Keratinocyte (primary cell): Measurements from ENCODE around the gene SLC49A4. TPM values are rescaled to one million over a fixed set of nuclear protein-coding genes. Genes with fewer than 3 reads are reported as not detected.

ENCODE experiments used
- DNase-seq: peaks from one replicate; pipeline ENCODE4 v3.0.0-alpha.2; 2011; ENCODE audit warnings: low read depth, missing footprints, low spot score
- FAIRE-seq: peaks from 2 replicates; lab custom pipeline; 2011; peaks lifted over from hg19 to GRCh38; lab: Jason Lieb, UNC
- H2AFZ ChIP-seq: 2 replicates; pipeline ENCODE4 v1.6.0; 2012; ENCODE audit warnings: low read length, control low read depth, inconsistent platforms; ENCODE audit not compliant: control insufficient read depth
- H3K27ac ChIP-seq: 2 replicates; pipeline ENCODE4 v1.5.1; 2011; ENCODE audit warnings: low read length; ENCODE audit not compliant: control insufficient read depth, insufficient read depth
- H3K27me3 ChIP-seq: 3 replicates; pipeline ENCODE4 v1.6.0; 2011; ENCODE audit warnings: low read length; ENCODE audit not compliant: control insufficient read depth, insufficient read depth; ENCODE audit errors: extremely low read depth
- H3K36me3 ChIP-seq, 2 experiments: 2 replicates in 1 of 2; 3 replicates in 1 of 2; pipeline ENCODE4 v1.5.1; 2011; ENCODE audit warnings: low read length in 2 of 2, mild to moderate bottlenecking in 1 of 2; ENCODE audit not compliant: control insufficient read depth in 2 of 2, insufficient read depth in 2 of 2; ENCODE audit errors: extremely low read depth in 1 of 2
- H3K4me1 ChIP-seq: 3 replicates; pipeline ENCODE4 v1.5.1; 2011; ENCODE audit warnings: low read length; ENCODE audit not compliant: control insufficient read depth, insufficient read depth; ENCODE audit errors: extremely low read depth
- H3K4me2 ChIP-seq: 3 replicates; pipeline ENCODE4 v1.6.0; 2011; ENCODE audit warnings: low read depth, low read length; ENCODE audit not compliant: control insufficient read depth, insufficient read depth; ENCODE audit errors: extremely low read depth
- H3K4me3 ChIP-seq, 3 experiments: fragments of 200-600 bp in 1 of 3; sonication (generic) in 1 of 3; 2 replicates in 2 of 3; 3 replicates in 1 of 3; pipeline ENCODE4 v1.5.1; 2011 to 2016; ENCODE audit warnings: low read length in 3 of 3, mild to moderate bottlenecking in 3 of 3, control low read depth in 2 of 3, inconsistent platforms in 1 of 3, low read depth in 1 of 3, mixed read lengths in 1 of 3, mixed run types in 1 of 3, moderate library complexity in 1 of 3; ENCODE audit not compliant: control insufficient read depth in 2 of 3, insufficient read depth in 2 of 3; ENCODE audit errors: extremely low read depth in 1 of 3
- H3K79me2 ChIP-seq: 2 replicates; pipeline ENCODE4 v1.6.0; 2012; ENCODE audit warnings: low read length; ENCODE audit not compliant: control insufficient read depth, insufficient read depth
- H3K9ac ChIP-seq: 3 replicates; pipeline ENCODE4 v1.6.0; 2011; ENCODE audit warnings: low read length; ENCODE audit not compliant: control insufficient read depth, insufficient read depth; ENCODE audit errors: extremely low read depth
- H3K9me1 ChIP-seq: 3 replicates; pipeline ENCODE4 v1.6.0; 2011; ENCODE audit warnings: low read length; ENCODE audit not compliant: control insufficient read depth, insufficient read depth; ENCODE audit errors: extremely low read depth
- H3K9me3 ChIP-seq: 2 replicates; pipeline ENCODE4 v1.5.1; 2012; ENCODE audit warnings: low read depth, low read length; ENCODE audit not compliant: control insufficient read depth
- H4K20me1 ChIP-seq: 3 replicates; pipeline ENCODE4 v1.6.0; 2011; ENCODE audit warnings: low read length; ENCODE audit not compliant: control insufficient read depth, insufficient read depth; ENCODE audit errors: extremely low read depth
- CTCF ChIP-seq, 3 experiments: IDR thresholded peaks in 1 of 3; conservative IDR thresholded peaks in 1 of 3; optimal IDR thresholded peaks in 1 of 3; 2 replicates in 2 of 3; 3 replicates in 1 of 3; pipeline versions ENCODE3 to v1.5.1; 2011; ENCODE audit warnings: low read length in 3 of 3, mild to moderate bottlenecking in 3 of 3, moderate library complexity in 2 of 3, control low read depth in 1 of 3, inconsistent platforms in 1 of 3; ENCODE audit not compliant: insufficient read depth in 2 of 3; ENCODE audit errors: extremely low read depth in 1 of 3
- EZH2 ChIP-seq: IDR thresholded peaks from one replicate; pipeline ENCODE4 v1.6.1; 2012; ENCODE audit warnings: inconsistent platforms, mild to moderate bottlenecking, low read length, moderate library complexity
- dilution Hi-C: fragments of 300-500 bp; cut with MboI; formaldehyde crosslinking; loops from one replicate; pipeline ENCODE4 v1.7.0; 2020; ENCODE audit warnings: low sequenced_read_pairs; ENCODE audit not compliant: extremely low pct_ligation_motif_present
- polyA plus RNA-seq, 5 experiments: library from polyadenylated mRNA; depleted of rRNA in 3 of 5; stranded (reverse) in 3 of 5; stranded (forward) in 1 of 5; unstranded in 1 of 5; fragments of >200 nt; gene quantifications; 1 replicate in 1 of 5; 2 replicates in 3 of 5; 3 replicates in 1 of 5; pipeline versions ENCODE4 v1.2.1 to v1.2.3, GENCODE V29; 2011 to 2012; ENCODE audit warnings: missing spikeins in 2 of 5, low read depth in 1 of 5, low replicate concordance in 1 of 5

SLC49A4 gene
- polyA plus RNA-seq, 1 donor (not counting 4 experiments of a cell fraction or from before 2014, with no cell fraction given), result 18.2 TPM

- Histone ChIP-seq H3K4me3 (no peak overlapping the region), H3K27me3 (no peaks in the 10 kb centered on the region)
Measured at GRCh38 chr3:122826278-122826677, 31.4 kb downstream of the SLC49A4 start.

GRCh38 chr3:122828281-122828680 lies 33.4 kb downstream of the SLC49A4 start:
- no peak overlapping the region for H3K9ac ChIP-seq
- no peaks in the 10 kb centered on the region for H3K36me3 ChIP-seq
- no peak for TF ChIP-seq EZH2
- TF ChIP-seq CTCF (optimal IDR thresholded peaks at IDR 0.05 in 1 of 3, IDR thresholded peaks at IDR 0.05 in 1 of 3, conservative IDR thresholded peaks at IDR 0.05 in 1 of 3; ENCODE audit: extremely low read depth in 1 of 3, insufficient read depth in 2 of 3, low read length in 3 of 3), result no peak
- H3K79me2 ChIP-seq, result no peaks in the 10 kb centered on the region
- no peak overlapping the region for H3K4me2 ChIP-seq
- H3K9me3 ChIP-seq, result no peaks in the 10 kb centered on the region
- FAIRE-seq (no peak), DNase-seq (no peak)
- dilution Hi-C loops, result no loop called here
- H3K9me1 ChIP-seq, result no peaks in the 10 kb centered on the region
- no peaks in the 10 kb centered on the region for H4K20me1 ChIP-seq
- H3K27ac ChIP-seq, result no peak overlapping the region
- H2AFZ ChIP-seq, result no peak overlapping the region
- H3K4me1 ChIP-seq, result no peaks in the 10 kb centered on the region
- no peaks in the 10 kb centered on the region for H3K27me3 ChIP-seq
- no peak overlapping the region for H3K4me3 ChIP-seq

More at GRCh38 chr3:122826278-122826677, 31.4 kb downstream of the SLC49A4 start:
- TF ChIP-seq CTCF (optimal IDR thresholded peaks at IDR 0.05 in 1 of 3, IDR thresholded peaks at IDR 0.05 in 1 of 3, conservative IDR thresholded peaks at IDR 0.05 in 1 of 3; ENCODE audit: extremely low read depth in 1 of 3, insufficient read depth in 2 of 3, low read length in 3 of 3) (no peak), EZH2 (no peak)
- no peaks in the 10 kb centered on the region for H3K79me2 ChIP-seq
- no peaks in the 10 kb centered on the region for H4K20me1 ChIP-seq
- FAIRE-seq, result no peak
- H3K36me3 ChIP-seq, result no peaks in the 10 kb centered on the region
- H3K4me1 ChIP-seq, result no peaks in the 10 kb centered on the region
- H3K27ac ChIP-seq, result no peak overlapping the region
- H2AFZ ChIP-seq, result no peak overlapping the region
- dilution Hi-C loops, result no loop called here
- H3K9me3 ChIP-seq, result no peaks in the 10 kb centered on the region
- no peak overlapping the region for H3K9ac ChIP-seq
- DNase-seq, result no peak
- no peak overlapping the region for H3K4me2 ChIP-seq
- H3K9me1 ChIP-seq, result peaks cover 3% of the 10 kb centered on the region
